Panc1 (cell line): ENCODE results near the gene TAS2R60. TPM values are rescaled to one million over a fixed set of nuclear protein-coding genes. Genes with fewer than 3 reads are reported as not detected.

Experiments
- ATAC-seq: fragments of 200-7000 bp; cut with Tn5 transposase; 2 replicates; pipeline ENCODE4 v1.9.1; 2020; ENCODE audit warnings: mild to moderate bottlenecking, moderate library complexity
- BruUV-seq: library from RNA; stranded (reverse); fragments of 400-500 nt; replicated peaks from 2 replicates; lab custom pipeline; 2021; lab: Mats Ljungman, UMichigan
- CTCF ChIA-PET: fragments of 300-600 bp; sonication (Branson Sonifier 250); formaldehyde crosslinking; loops from one replicate; lab custom pipeline; 2022; ENCODE audit warnings: antibody characterized with exemption; lab: Charles Lee
- POLR2A ChIA-PET: fragments of 300-600 bp; sonication (Branson Sonifier 250); formaldehyde crosslinking; loops from one replicate; lab custom pipeline; 2022; ENCODE audit warnings: antibody characterized with exemption; lab: Charles Lee
- DNase-seq: peaks from one replicate; pipeline ENCODE4 v3.0.0-alpha.2; 2010; ENCODE audit warnings: low read depth, low spot score
- H3K27ac ChIP-seq: 2 replicates; pipeline ENCODE4 v1.5.1; 2011; ENCODE audit warnings: mild to moderate bottlenecking, low read length, inconsistent platforms
- H3K27me3 ChIP-seq: fragments of 200-500 bp; sonication (Bioruptor generic); 2 replicates; pipeline ENCODE4 v1.6.0; 2014; ENCODE audit warnings: low read length, inconsistent platforms; ENCODE audit not compliant: control insufficient read depth, insufficient read depth
- H3K36me3 ChIP-seq: fragments of 200-500 bp; sonication (Bioruptor generic); 2 replicates; pipeline ENCODE4 v1.5.1; 2014; ENCODE audit warnings: inconsistent platforms, mild to moderate bottlenecking, low read length, moderate library complexity; ENCODE audit not compliant: control insufficient read depth, insufficient read depth
- H3K4me1 ChIP-seq: 2 replicates; pipeline ENCODE4 v1.5.1; 2011; ENCODE audit warnings: inconsistent platforms, mild to moderate bottlenecking, low read length, moderate library complexity; ENCODE audit not compliant: control insufficient read depth, insufficient read depth
- H3K4me3 ChIP-seq, 2 experiments: 2 replicates each; pipeline ENCODE4 v1.5.1; 2011 to 2012; ENCODE audit warnings: low read depth in 2 of 2, low read length in 2 of 2, mild to moderate bottlenecking in 2 of 2, inconsistent platforms in 1 of 2, moderate library complexity in 1 of 2
- H3K9me3 ChIP-seq: fragments of 200-500 bp; sonication (Bioruptor generic); 2 replicates; pipeline ENCODE4 v1.5.1; 2014; ENCODE audit warnings: low read depth, mild to moderate bottlenecking, inconsistent platforms, low read length, moderate library complexity; ENCODE audit not compliant: control insufficient read depth, insufficient read depth
- CTCF ChIP-seq: fragments of 450-650 bp; IDR thresholded peaks from 2 replicates; pipeline ENCODE4 v1.5.1; 2017; ENCODE audit warnings: mild to moderate bottlenecking
- POLR2AphosphoS5 ChIP-seq: IDR thresholded peaks from 2 replicates; pipeline ENCODE4 v1.6.1; 2012; ENCODE audit warnings: mild to moderate bottlenecking, low read depth, low read length, moderate library complexity
- SIN3A ChIP-seq: IDR thresholded peaks from 2 replicates; pipeline ENCODE4 v1.6.1; 2012; ENCODE audit warnings: low read depth, mild to moderate bottlenecking, low read length, moderate library complexity, borderline replicate concordance; ENCODE audit not compliant: insufficient read depth
- TCF7L2 ChIP-seq: IDR thresholded peaks from 2 replicates; pipeline ENCODE4 v1.6.1; 2011; ENCODE audit warnings: mild to moderate bottlenecking, low read depth, low read length, inconsistent platforms
- in situ Hi-C: cut with HindIII; loops from 2 replicates; pipeline ENCODE4 v1.10.0; 2016; ENCODE audit warnings: low sequenced_read_pairs, low pct_unique_long_range_greater_than_20kb
- intact Hi-C: fragments of 100-400 bp; cut with micrococcal nuclease; formaldehyde crosslinking; loops from one replicate; pipeline ENCODE4 v1.10.0; 2022; ENCODE audit not compliant: unreplicated experiment
- total RNA-seq: library from RNA; stranded (reverse); gene quantifications from one replicate; pipeline ENCODE4 v1.2.1, GENCODE V29; 2021; ENCODE audit not compliant: unreplicated experiment
- TF ChIP-seq, protein P1 (sequence below), 2 experiments: IDR thresholded peaks; 2 replicates each; pipeline ENCODE4 v1.6.1; 2011 to 2012; ENCODE audit warnings: low read depth in 2 of 2, control low read depth in 1 of 2, low read length in 1 of 2, mild to moderate bottlenecking in 1 of 2, moderate library complexity in 1 of 2; ENCODE audit not compliant: insufficient read depth in 1 of 2

Gene TAS2R60
- total RNA-seq, 1 experiment from 2014 or later = not detected

- Histone ChIP-seq H3K4me3 (no peak overlapping the region), H3K36me3 (no peaks in the 10 kb centered on the region), H3K27me3 (peaks cover 15% of the 10 kb centered on the region), H3K9me3 (no peaks in the 10 kb centered on the region), H3K27ac (no peak overlapping the region), H3K4me1 (no peaks in the 10 kb centered on the region)
- in situ Hi-C loops (no loop called here), intact Hi-C loops (no loop called here)
- no TSS peak for BruUV-seq
- TF ChIP-seq, protein P1, sequence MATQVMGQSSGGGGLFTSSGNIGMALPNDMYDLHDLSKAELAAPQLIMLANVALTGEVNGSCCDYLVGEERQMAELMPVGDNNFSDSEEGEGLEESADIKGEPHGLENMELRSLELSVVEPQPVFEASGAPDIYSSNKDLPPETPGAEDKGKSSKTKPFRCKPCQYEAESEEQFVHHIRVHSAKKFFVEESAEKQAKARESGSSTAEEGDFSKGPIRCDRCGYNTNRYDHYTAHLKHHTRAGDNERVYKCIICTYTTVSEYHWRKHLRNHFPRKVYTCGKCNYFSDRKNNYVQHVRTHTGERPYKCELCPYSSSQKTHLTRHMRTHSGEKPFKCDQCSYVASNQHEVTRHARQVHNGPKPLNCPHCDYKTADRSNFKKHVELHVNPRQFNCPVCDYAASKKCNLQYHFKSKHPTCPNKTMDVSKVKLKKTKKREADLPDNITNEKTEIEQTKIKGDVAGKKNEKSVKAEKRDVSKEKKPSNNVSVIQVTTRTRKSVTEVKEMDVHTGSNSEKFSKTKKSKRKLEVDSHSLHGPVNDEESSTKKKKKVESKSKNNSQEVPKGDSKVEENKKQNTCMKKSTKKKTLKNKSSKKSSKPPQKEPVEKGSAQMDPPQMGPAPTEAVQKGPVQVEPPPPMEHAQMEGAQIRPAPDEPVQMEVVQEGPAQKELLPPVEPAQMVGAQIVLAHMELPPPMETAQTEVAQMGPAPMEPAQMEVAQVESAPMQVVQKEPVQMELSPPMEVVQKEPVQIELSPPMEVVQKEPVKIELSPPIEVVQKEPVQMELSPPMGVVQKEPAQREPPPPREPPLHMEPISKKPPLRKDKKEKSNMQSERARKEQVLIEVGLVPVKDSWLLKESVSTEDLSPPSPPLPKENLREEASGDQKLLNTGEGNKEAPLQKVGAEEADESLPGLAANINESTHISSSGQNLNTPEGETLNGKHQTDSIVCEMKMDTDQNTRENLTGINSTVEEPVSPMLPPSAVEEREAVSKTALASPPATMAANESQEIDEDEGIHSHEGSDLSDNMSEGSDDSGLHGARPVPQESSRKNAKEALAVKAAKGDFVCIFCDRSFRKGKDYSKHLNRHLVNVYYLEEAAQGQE (IDR thresholded peaks at IDR 0.05; ENCODE audit: insufficient read depth in 1 of 2, low read depth in 2 of 2, low read length in 1 of 2) = no peak
- no peak for TF ChIP-seq CTCF
- TF ChIP-seq POLR2AphosphoS5 = no peak
- no peak for TF ChIP-seq SIN3A
- TF ChIP-seq TCF7L2 = no peak
- no peak for ATAC-seq
- ChIA-PET CTCF (no interaction called here), POLR2A (no interaction called here)
- no peak for DNase-seq
These were observed 9.5 kb upstream of the TAS2R60 start for GRCh38 chr7:143433759-143434158.

GRCh38 chr7:143434660-143435059 lies 8.6 kb upstream of the TAS2R60 start:
- Histone ChIP-seq H3K27ac (no peak overlapping the region), H3K36me3 (no peaks in the 10 kb centered on the region), H3K9me3 (no peaks in the 10 kb centered on the region), H3K4me3 (no peak overlapping the region), H3K4me1 (no peaks in the 10 kb centered on the region), H3K27me3 (peaks cover 15% of the 10 kb centered on the region)
- DNase-seq (no peak), ATAC-seq (no peak)
- TF ChIP-seq, protein P1 (IDR thresholded peaks at IDR 0.05; ENCODE audit: insufficient read depth in 1 of 2, low read depth in 2 of 2, low read length in 1 of 2) = no peak
- no peak for TF ChIP-seq POLR2AphosphoS5
- no peak for TF ChIP-seq TCF7L2
- TF ChIP-seq SIN3A = no peak
- no peak for TF ChIP-seq CTCF
- CTCF ChIA-PET = interaction anchor here (0.6 kb wide), 1 partner anchor 55 kb away, joined by 8 read pairs; no protein-coding TSS in a partner anchor
- intact Hi-C loops = no loop called here
- POLR2A ChIA-PET = no interaction called here
- in situ Hi-C loops = no loop called here
- BruUV-seq = no TSS peak
